ENCODE results near the gene OLFML2A.

- TF ChIP-seq CTCF (IDR thresholded peaks at IDR 0.05) (no peak), POLR2A (IDR thresholded peaks at IDR 0.05) (no peak)
These were observed 1.8 kb downstream of the OLFML2A start for GRCh38 chr9:124778575-124779367.
